A673 (cell line): ENCODE results near the gene RFT1. TPM values are rescaled to one million over a fixed set of nuclear protein-coding genes. Genes with fewer than 3 reads are reported as not detected.

Source experiments
- BruUV-seq: library from RNA; stranded (reverse); fragments of 400-500 nt; replicated peaks from 2 replicates; lab custom pipeline; 2021; lab: Mats Ljungman, UMichigan
- CTCF ChIA-PET: fragments of 300-600 bp; sonication (Branson Sonifier 250); formaldehyde crosslinking; loops from one replicate; lab custom pipeline; 2022; ENCODE audit warnings: antibody characterized with exemption; lab: Charles Lee
- POLR2A ChIA-PET: fragments of 300-600 bp; sonication (Branson Sonifier 250); formaldehyde crosslinking; loops from one replicate; lab custom pipeline; 2022; ENCODE audit warnings: antibody characterized with exemption; ENCODE audit not compliant: low non-redundant PET; lab: Charles Lee
- DNase-seq: peaks from one replicate; pipeline ENCODE4 v3.0.0-alpha.2; 2015; ENCODE audit warnings: low spot score
- H3K27ac ChIP-seq: fragments of 200-600 bp; sonication (generic); 2 replicates; pipeline ENCODE4 v1.5.1; 2016; ENCODE audit warnings: mixed run types, low read depth, mild to moderate bottlenecking, mixed read lengths, antibody characterized with exemption, low read length; ENCODE audit not compliant: poor library complexity, severe bottlenecking
- H3K27me3 ChIP-seq: fragments of 200-600 bp; sonication (generic); replicated peaks from 2 replicates; pipeline ENCODE4 v1.6.1; 2017; ENCODE audit warnings: mixed run types, low read depth, mild to moderate bottlenecking, mixed read lengths, antibody characterized with exemption, low read length; ENCODE audit not compliant: insufficient read depth, poor library complexity
- H3K36me3 ChIP-seq: fragments of 200-600 bp; sonication (generic); 2 replicates; pipeline ENCODE4 v1.6.1; 2016; ENCODE audit warnings: mixed run types, mild to moderate bottlenecking, mixed read lengths, antibody characterized with exemption, low read length; ENCODE audit not compliant: insufficient read depth, poor library complexity, severe bottlenecking
- H3K4me1 ChIP-seq: fragments of 200-600 bp; sonication (generic); 2 replicates; pipeline ENCODE4 v1.6.1; 2017; ENCODE audit warnings: mixed run types, mild to moderate bottlenecking, mixed read lengths, antibody characterized with exemption, low read length; ENCODE audit not compliant: insufficient read depth, poor library complexity, severe bottlenecking
- H3K4me3 ChIP-seq: fragments of 200-600 bp; sonication (generic); 2 replicates; pipeline ENCODE4 v1.5.1; 2016; ENCODE audit warnings: low read depth, mixed run types, mild to moderate bottlenecking, mixed read lengths, low read length; ENCODE audit not compliant: poor library complexity, severe bottlenecking
- H3K9me3 ChIP-seq: fragments of 200-600 bp; sonication (generic); 2 replicates; pipeline ENCODE4 v1.6.1; 2016; ENCODE audit warnings: mixed run types, low read depth, mild to moderate bottlenecking, mixed read lengths, antibody characterized with exemption, low read length; ENCODE audit not compliant: poor library complexity, severe bottlenecking
- CTCF ChIP-seq: fragments of 300-800, 200-600 bp; sonication (generic); conservative IDR thresholded peaks from 2 replicates; pipeline ENCODE4 v1.5.1; 2017; ENCODE audit warnings: low read depth, mild to moderate bottlenecking, antibody characterized with exemption, low read length, moderate library complexity, mixed read lengths
- EZH2 ChIP-seq: fragments of 200-600 bp; sonication (generic); IDR thresholded peaks from 2 replicates; pipeline ENCODE4 v1.6.1; 2017; ENCODE audit warnings: borderline replicate concordance, low read depth, mild to moderate bottlenecking, mixed read lengths, antibody characterized with exemption, low read length; ENCODE audit not compliant: poor library complexity, severe bottlenecking
- intact Hi-C: fragments of 100-400 bp; cut with micrococcal nuclease; formaldehyde crosslinking; loops from one replicate; pipeline ENCODE4 v1.10.0; 2022; ENCODE audit not compliant: unreplicated experiment
- total RNA-seq: library from RNA; stranded (reverse); gene quantifications from 2 replicates; pipeline ENCODE4 v1.2.3, GENCODE V29; 2021

The RFT1 gene
- total RNA-seq, 1 experiment from 2014 or later, result 16.7 TPM

- DNase-seq, result no peak
- POLR2A ChIA-PET, result no interaction called here
- no TSS peak for BruUV-seq
These were observed 6.3 kb downstream of the RFT1 start for GRCh38 chr3:53123953-53124352.

GRCh38 chr3:53123510-53123909, 6.7 kb downstream of the RFT1 start:
- ChIA-PET POLR2A (no interaction called here), CTCF (no interaction called here)
- Histone ChIP-seq H3K36me3 (peaks cover 9% of the 10 kb centered on the region), H3K4me3 (no peak overlapping the region), H3K4me1 (no peaks in the 10 kb centered on the region), H3K27ac (no peak overlapping the region), H3K9me3 (no peaks in the 10 kb centered on the region), H3K27me3 (no peaks in the 10 kb centered on the region)
- BruUV-seq, result no TSS peak
- TF ChIP-seq CTCF, result no peak
- no peak for TF ChIP-seq EZH2
- intact Hi-C loops, result no loop called here
- no peak for DNase-seq

More at GRCh38 chr3:53123953-53124352, 6.3 kb downstream of the RFT1 start:
- no peak overlapping the region for H3K27ac ChIP-seq
- no peaks in the 10 kb centered on the region for H3K4me1 ChIP-seq
- CTCF ChIA-PET, result no interaction called here
- TF ChIP-seq CTCF (no peak), EZH2 (no peak)
- H3K9me3 ChIP-seq, result no peaks in the 10 kb centered on the region
- intact Hi-C loops, result no loop called here
- H3K4me3 ChIP-seq, result no peak overlapping the region
- peaks cover 9% of the 10 kb centered on the region for H3K36me3 ChIP-seq
- no peaks in the 10 kb centered on the region for H3K27me3 ChIP-seq

- no TSS peak for BruUV-seq
- no peak for TF ChIP-seq EZH2
- no peak for TF ChIP-seq CTCF
- ChIA-PET POLR2A (no interaction called here), CTCF (no interaction called here)
- no peak overlapping the region for H3K27ac ChIP-seq
- peaks cover 9% of the 10 kb centered on the region for H3K36me3 ChIP-seq
- H3K4me3 ChIP-seq, result no peak overlapping the region
- no peaks in the 10 kb centered on the region for H3K27me3 ChIP-seq
- DNase-seq, result no peak
- intact Hi-C loops, result no loop called here
- H3K4me1 ChIP-seq, result no peaks in the 10 kb centered on the region
- H3K9me3 ChIP-seq, result no peaks in the 10 kb centered on the region
These were observed 7.3 kb downstream of the RFT1 start for GRCh38 chr3:53122933-53123305.
